Sigmoid colon (tissue), 7 donors: Measurements from ENCODE around the gene CDHR2. TPM values are rescaled to one million over a fixed set of nuclear protein-coding genes. Genes with fewer than 3 reads are reported as not detected.
"Not testable (repeated sequence)": the region's sequence is repeated elsewhere in the genome, so short reads cannot be mapped to it uniquely, and the experiment has no call there.

Experiments
- DNase-seq: peaks from one replicate; pipeline ENCODE4 v3.0.0-alpha.2; 2019
- H3K27ac ChIP-seq, 4 donors: fragments of 200-600 bp; sonication (generic); one replicate each; pipeline ENCODE4 v1.5.1; 2016 to 2019; ENCODE audit warnings: mild to moderate bottlenecking in 1 of 4
- H3K27me3 ChIP-seq, 3 donors: fragments of 200-600 bp; sonication (generic); one replicate each; pipeline ENCODE4 v1.5.1; 2019; ENCODE audit warnings: mild to moderate bottlenecking in 1 of 3
- H3K36me3 ChIP-seq, 4 donors: fragments of 200-600 bp; sonication (generic); one replicate each; pipeline ENCODE4 v1.5.1; 2016 to 2019
- H3K4me1 ChIP-seq, 4 donors: fragments of 200-600 bp; sonication (generic); one replicate each; pipeline ENCODE4 v1.5.1; 2017 to 2019
- H3K4me3 ChIP-seq, 4 donors: fragments of 200-600 bp; sonication (generic); one replicate each; pipeline ENCODE4 v1.5.1; 2017 to 2019; ENCODE audit warnings: mild to moderate bottlenecking in 2 of 4, moderate library complexity in 1 of 4
- H3K9me3 ChIP-seq, 4 donors: fragments of 200-600 bp in 3 of 4; sonication (generic) in 3 of 4; one replicate each; pipeline versions ENCODE4 v1.5.1 to v1.6.1; 2013 to 2019
- EP300 ChIP-seq, 4 donors: sonication (generic); formaldehyde crosslinking; IDR thresholded peaks; one replicate each; pipeline ENCODE4 v1.6.1; 2017; ENCODE audit warnings: antibody characterized with exemption in 4 of 4
- POLR2A ChIP-seq, 2 donors: fragments of 450-650 bp; IDR thresholded peaks; one replicate each; pipeline ENCODE4 v1.6.1; 2016; ENCODE audit warnings: antibody characterized with exemption in 2 of 2, mild to moderate bottlenecking in 2 of 2, moderate library complexity in 2 of 2
- POLR2AphosphoS5 ChIP-seq, 4 donors: sonication (generic); formaldehyde crosslinking; IDR thresholded peaks; one replicate each; pipeline ENCODE4 v1.6.1; 2017; ENCODE audit warnings: antibody characterized with exemption in 4 of 4
- WGBS, 2 donors: extraction: QIAGEN DNeasy Blood & Tissue Kit; methylation state at CpG; one replicate each; pipeline ENCODE4 v1.1.7; 2013; 5-methylcytosine and 5-hydroxymethylcytosine counted together
- intact Hi-C: fragments of 100-400 bp; cut with DNase I; formaldehyde crosslinking; loops from one replicate; pipeline ENCODE4 v1.15.1; 2023
- polyA plus RNA-seq, 3 donors: library from polyadenylated mRNA; stranded (reverse); fragments of 200-250 nt; gene quantifications; one replicate each; pipeline ENCODE4 v1.2.3, GENCODE V29; 2013
- total RNA-seq, 4 donors: library from RNA; depleted of rRNA; stranded (reverse); fragments of >200 nt; gene quantifications; one replicate each; pipeline ENCODE4 v1.1.0, GENCODE V29; 2016
- TF ChIP-seq, protein P1 (sequence below), 4 experiments: fragments of 450-650 bp in 3 of 4; fragments of 200-600 bp in 1 of 4; IDR thresholded peaks; one replicate each; pipeline ENCODE4 v1.5.1; 2016 to 2019; ENCODE audit warnings: antibody characterized with exemption in 4 of 4, mild to moderate bottlenecking in 3 of 4, moderate library complexity in 2 of 4
- donor health status: healthy with polysubstance abuse.
- donor health status: Bipolar disorder and iron deficiency.
- donor health status: healthy.

CDHR2 gene
- total and polyA plus RNA-seq, 7 donors, result 0.71 to 57.9 (median 9.6) TPM; not detected in 2

DNA sequence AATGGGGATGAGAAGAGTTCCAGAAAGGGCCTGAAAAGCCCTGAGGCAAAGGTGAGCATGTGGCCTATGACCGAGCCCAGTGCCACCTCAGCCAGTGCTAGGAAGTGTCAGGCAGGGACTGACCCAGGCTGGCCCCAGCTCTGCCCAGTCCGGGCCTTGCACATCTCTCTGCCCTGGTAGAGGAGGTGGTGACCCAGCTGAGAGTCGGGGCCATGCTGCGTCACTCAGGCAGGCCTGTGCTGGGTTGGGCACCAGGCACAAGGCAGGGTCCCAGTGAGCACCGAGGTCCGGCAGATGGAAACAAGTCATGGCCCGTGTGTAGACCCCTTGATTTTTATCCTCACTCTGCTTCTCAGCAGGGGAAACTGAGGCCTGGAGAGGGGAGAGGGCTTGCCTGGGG lies 729 bp downstream of the CDHR2 start:
- Histone ChIP-seq H3K4me3 (no peak overlapping the region), H3K36me3 (no peaks in the 10 kb centered on the region), H3K4me1 (peaks cover 0 to 9% (median 3%) of the 10 kb centered on the region in 4 donors), H3K27ac (no peak overlapping the region), H3K9me3 (no peaks in the 10 kb centered on the region), H3K27me3 (peaks cover 0 to 31% (median 8%) of the 10 kb centered on the region in 3 donors)
- 65 to 86% methylated on average over 7 of the region's 7 CpGs for WGBS, 2 donors
- DNase-seq, result no peak
- TF ChIP-seq, protein P1, sequence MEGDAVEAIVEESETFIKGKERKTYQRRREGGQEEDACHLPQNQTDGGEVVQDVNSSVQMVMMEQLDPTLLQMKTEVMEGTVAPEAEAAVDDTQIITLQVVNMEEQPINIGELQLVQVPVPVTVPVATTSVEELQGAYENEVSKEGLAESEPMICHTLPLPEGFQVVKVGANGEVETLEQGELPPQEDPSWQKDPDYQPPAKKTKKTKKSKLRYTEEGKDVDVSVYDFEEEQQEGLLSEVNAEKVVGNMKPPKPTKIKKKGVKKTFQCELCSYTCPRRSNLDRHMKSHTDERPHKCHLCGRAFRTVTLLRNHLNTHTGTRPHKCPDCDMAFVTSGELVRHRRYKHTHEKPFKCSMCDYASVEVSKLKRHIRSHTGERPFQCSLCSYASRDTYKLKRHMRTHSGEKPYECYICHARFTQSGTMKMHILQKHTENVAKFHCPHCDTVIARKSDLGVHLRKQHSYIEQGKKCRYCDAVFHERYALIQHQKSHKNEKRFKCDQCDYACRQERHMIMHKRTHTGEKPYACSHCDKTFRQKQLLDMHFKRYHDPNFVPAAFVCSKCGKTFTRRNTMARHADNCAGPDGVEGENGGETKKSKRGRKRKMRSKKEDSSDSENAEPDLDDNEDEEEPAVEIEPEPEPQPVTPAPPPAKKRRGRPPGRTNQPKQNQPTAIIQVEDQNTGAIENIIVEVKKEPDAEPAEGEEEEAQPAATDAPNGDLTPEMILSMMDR (IDR thresholded peaks at IDR 0.05), result no peak
- TF ChIP-seq POLR2A (IDR thresholded peaks at IDR 0.05) (no peak), POLR2AphosphoS5 (IDR thresholded peaks at IDR 0.05) (no peak), EP300 (IDR thresholded peaks at IDR 0.05) (no peak)
- intact Hi-C loops, result no loop called here

DNA sequence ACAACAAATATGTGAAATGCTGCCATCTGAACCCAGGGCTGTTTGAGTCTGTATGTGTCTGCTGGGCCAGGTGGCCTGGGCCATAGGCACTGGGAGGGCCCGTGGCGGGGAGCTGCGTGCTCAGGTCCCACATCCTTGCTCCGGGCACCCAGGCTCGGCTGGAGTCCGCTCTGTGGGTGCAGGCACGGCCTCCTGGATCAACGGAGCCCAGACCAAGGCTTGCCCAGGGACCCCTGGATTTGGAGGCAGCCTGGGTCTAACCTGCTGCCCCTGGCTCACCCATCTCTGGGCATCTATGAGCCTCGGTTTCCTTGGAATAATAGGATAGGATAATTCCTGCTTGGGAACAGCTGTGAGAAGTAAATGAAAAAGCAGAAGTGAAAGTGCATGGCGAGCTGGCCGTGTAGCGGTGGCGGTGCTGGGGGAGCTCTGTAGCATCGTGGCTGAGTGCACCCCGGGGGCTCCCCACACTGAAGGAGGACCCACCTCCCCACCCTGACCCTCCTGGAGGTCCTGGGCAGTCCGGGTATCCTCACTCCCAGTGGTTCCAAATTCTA lies 1.2 kb downstream of the CDHR2 start:
- Histone ChIP-seq H3K36me3 (no peaks in the 10 kb centered on the region), H3K27ac (no peak overlapping the region), H3K4me1 (peaks cover 0 to 9% (median 3%) of the 10 kb centered on the region in 4 donors), H3K4me3 (no peak overlapping the region), H3K9me3 (no peaks in the 10 kb centered on the region), H3K27me3 (peaks cover 0 to 31% (median 8%) of the 10 kb centered on the region in 3 donors)
- intact Hi-C loops, result no loop called here
- DNase-seq, result no peak
- WGBS, 2 donors, result 63% methylated on average over 16 of the region's 16 CpGs
- TF ChIP-seq POLR2AphosphoS5 (IDR thresholded peaks at IDR 0.05) (no peak), EP300 (IDR thresholded peaks at IDR 0.05) (no peak)

DNA sequence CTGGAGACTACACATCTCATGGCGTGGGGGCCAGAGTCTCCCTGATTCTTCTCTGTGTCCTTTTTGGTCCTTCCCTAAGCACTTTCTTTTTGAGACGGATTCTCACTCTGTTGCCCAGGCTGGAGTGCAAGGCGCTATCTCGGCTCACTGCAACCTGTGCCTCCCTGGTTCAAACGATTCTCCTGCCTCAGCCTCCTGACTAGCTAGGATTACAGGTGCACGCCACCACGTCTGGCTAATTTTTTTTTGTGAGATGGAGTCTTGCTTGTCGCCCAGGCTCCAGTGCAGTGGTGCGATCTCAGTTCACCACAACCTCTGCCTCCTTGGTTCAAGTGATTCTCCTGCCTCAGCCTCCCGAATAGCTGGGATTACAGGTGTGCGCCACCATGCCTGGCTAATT lies 1.8 kb downstream of the CDHR2 start:
- intact Hi-C loops, H3K36me3 ChIP-seq, H3K4me1 ChIP-seq, DNase-seq, H3K4me3 ChIP-seq, H3K9me3 ChIP-seq, H3K27ac ChIP-seq: not testable (repeated sequence)
- H3K27me3 ChIP-seq, result peaks cover 0 to 31% (median 8%) of the 10 kb centered on the region in 3 donors
- 87 to 89% methylated on average over 11 of the region's 11 CpGs for WGBS, 2 donors

DNA sequence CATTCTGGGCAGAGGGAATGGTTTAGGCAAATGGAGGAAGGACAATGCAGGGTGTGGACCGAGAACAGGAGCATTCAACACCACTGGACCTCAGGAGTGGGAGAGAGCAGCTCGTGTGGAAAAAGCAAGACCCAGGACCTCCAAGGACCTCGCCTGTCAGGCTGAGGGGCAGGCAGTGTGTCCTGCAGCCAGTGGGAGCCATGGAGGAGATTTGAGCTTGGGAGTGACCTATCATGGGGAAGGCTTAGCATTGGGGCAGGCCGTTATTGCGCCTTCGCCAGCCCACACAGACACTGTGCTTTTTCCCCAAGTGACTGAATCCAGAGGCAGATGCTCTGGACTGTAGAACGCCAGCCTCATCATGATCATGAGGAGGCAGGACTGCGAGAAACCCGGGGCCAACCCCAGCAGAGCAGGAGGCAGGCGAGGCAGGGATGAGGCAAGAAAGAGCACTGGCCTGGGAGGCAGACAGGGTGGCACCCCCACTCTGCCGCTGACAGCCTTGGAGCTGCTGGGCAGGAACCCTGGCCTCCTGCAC lies 3.3 kb downstream of the CDHR2 start:
- no peak for TF ChIP-seq EP300 (IDR thresholded peaks at IDR 0.05)

DNA sequence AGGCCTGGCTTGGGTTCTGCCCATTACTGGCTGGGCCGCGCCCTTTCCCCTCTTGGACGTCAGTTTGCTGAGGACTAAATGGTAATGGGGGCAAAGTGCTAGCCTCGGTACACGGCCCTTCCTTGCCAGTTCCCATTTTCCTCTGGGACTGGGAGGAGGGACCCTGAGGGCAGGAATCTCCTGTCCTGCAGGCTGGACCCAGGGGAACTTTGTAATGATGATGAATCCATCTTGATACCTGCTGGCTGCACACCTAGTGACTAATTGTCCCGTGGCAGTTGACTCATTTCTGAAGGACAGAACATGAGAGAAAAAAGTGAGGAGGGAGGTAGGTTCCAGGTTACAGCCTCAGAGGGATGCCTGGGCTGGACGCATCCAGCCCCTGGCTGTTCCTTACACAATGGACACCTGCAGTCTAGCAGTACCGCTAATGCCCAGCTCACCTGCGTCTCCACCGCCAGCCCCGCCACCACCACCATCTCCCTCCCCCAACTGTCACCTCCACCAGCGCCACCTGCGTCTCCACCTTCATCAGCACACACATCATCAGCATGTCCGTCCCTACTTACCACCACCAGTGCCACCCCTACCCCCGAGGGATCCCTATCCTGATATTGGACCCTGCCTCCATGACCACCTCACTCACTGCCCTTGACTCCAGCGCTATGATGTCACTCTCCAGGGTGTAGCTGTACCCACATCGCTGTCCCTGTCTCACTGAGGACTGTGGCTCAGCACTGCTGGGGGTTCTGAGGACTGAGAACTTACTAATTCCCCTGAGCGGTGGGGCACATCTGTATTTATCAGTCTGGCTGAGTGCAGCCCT lies 4.3 kb downstream of the CDHR2 start:
- intact Hi-C loops, result no loop called here
- no peaks in the 10 kb centered on the region for H3K36me3 ChIP-seq
- no peaks in the 10 kb centered on the region for H3K4me1 ChIP-seq
- H3K27me3 ChIP-seq, result peaks cover 0 to 31% (median 8%) of the 10 kb centered on the region in 3 donors
- no peak for TF ChIP-seq EP300 (IDR thresholded peaks at IDR 0.05)
- TF ChIP-seq POLR2A (IDR thresholded peaks at IDR 0.05), result no peak
- TF ChIP-seq POLR2AphosphoS5 (IDR thresholded peaks at IDR 0.05), result no peak
- TF ChIP-seq, protein P1 (IDR thresholded peaks at IDR 0.05), result no peak
- no peak overlapping the region for H3K27ac ChIP-seq
- no peaks in the 10 kb centered on the region for H3K9me3 ChIP-seq
- no peak overlapping the region for H3K4me3 ChIP-seq
- WGBS, 2 donors, result 72 to 74% methylated on average over 18 of the region's 18 CpGs
- DNase-seq, result no peak

More for the DNA sequence above, 3.3 kb downstream of the CDHR2 start:
- no peak overlapping the region for H3K27ac ChIP-seq
- H3K36me3 ChIP-seq, result no peaks in the 10 kb centered on the region
- H3K9me3 ChIP-seq, result no peaks in the 10 kb centered on the region
- intact Hi-C loops, result no loop called here
- 87 to 89% methylated on average over 11 of the region's 11 CpGs for WGBS, 2 donors
- H3K27me3 ChIP-seq, result peaks cover 0 to 31% (median 8%) of the 10 kb centered on the region in 3 donors
- H3K4me3 ChIP-seq, result no peak overlapping the region
- peaks cover 0 to 6% (median 3%) of the 10 kb centered on the region in 4 donors for H3K4me1 ChIP-seq
- DNase-seq, result no peak

DNA sequence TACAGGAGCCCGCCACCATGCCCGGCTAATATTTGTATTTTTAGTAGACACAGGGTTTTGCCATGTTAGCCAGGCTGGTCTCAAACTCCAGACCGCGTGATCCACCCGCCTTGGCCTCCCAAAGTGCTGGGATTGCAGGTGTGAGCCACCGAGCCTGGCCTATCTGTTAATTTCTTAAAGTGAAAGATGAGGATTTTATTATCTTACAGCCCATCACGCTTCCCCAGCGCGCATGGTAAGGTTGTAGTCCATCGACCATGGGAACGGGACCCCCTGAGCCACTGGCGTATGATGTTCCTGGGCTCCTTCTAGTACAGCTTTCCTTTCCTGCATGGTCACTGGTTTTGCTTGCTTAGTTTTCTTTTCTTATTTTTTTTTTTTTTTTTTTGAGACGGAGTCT lies 8.7 kb downstream of the CDHR2 start:
- 95% methylated on average over 13 of the region's 13 CpGs for WGBS, 2 donors
- peaks cover 0 to 26% (median 8%) of the 10 kb centered on the region in 3 donors for H3K27me3 ChIP-seq
- TF ChIP-seq EP300 (IDR thresholded peaks at IDR 0.05), result no peak
- no peak for TF ChIP-seq POLR2AphosphoS5 (IDR thresholded peaks at IDR 0.05)
- no peak for TF ChIP-seq POLR2A (IDR thresholded peaks at IDR 0.05)
- TF ChIP-seq, protein P1 (IDR thresholded peaks at IDR 0.05), result no peak
- intact Hi-C loops, result no loop called here
- DNase-seq, result no peak
- no peaks in the 10 kb centered on the region for H3K36me3 ChIP-seq
- H3K4me1 ChIP-seq, result no peaks in the 10 kb centered on the region
- H3K27ac ChIP-seq, result no peak overlapping the region
- H3K4me3 ChIP-seq, result no peak overlapping the region
- no peaks in the 10 kb centered on the region for H3K9me3 ChIP-seq
